SK-N-SH treated with all-trans-retinoic acid at 6 μM for 48 hours (cell line): ENCODE results near the gene TOB1.

Experiments used
- ATAC-seq: fragments of 200-7000 bp; cut with Tn5 transposase; 3 replicates; pipeline ENCODE4 v1.9.1; 2020; ENCODE audit warnings: mild to moderate bottlenecking, moderate library complexity
- ARNTL ChIP-seq: fragments of 450-650 bp; formaldehyde crosslinking; IDR thresholded peaks from 2 replicates; pipeline ENCODE4 v1.5.0; 2020; ENCODE audit warnings: low read depth, mild to moderate bottlenecking, moderate library complexity, borderline replicate concordance
- BACH2 ChIP-seq: fragments of 250-450 bp; sonication (Bioruptor Pico); IDR thresholded peaks from 2 replicates; pipeline ENCODE4 v1.9.0; 2021; ENCODE audit warnings: mild to moderate bottlenecking, borderline replicate concordance
- CREB5 ChIP-seq: fragments of 250-450 bp; sonication (Bioruptor Pico); IDR thresholded peaks from 2 replicates; pipeline ENCODE4 v1.5.1; 2020; ENCODE audit warnings: low read depth, mild to moderate bottlenecking, moderate library complexity
- CSRNP3 ChIP-seq: fragments of 250-450 bp; sonication (Bioruptor Pico); IDR thresholded peaks from 2 replicates; pipeline ENCODE4 v1.5.1; 2021; ENCODE audit warnings: mild to moderate bottlenecking, moderate library complexity
- ESRRG ChIP-seq: fragments of 250-450 bp; sonication (Bioruptor Pico); IDR thresholded peaks from 2 replicates; pipeline ENCODE4 v1.6.1; 2021; ENCODE audit warnings: mild to moderate bottlenecking
- GLIS3 ChIP-seq: fragments of 250-450 bp; sonication (Bioruptor Pico); IDR thresholded peaks from 2 replicates; pipeline ENCODE4 v1.5.0; 2020; ENCODE audit warnings: mild to moderate bottlenecking, moderate library complexity
- ISL1 ChIP-seq: fragments of 250-450 bp; sonication (Bioruptor Pico); IDR thresholded peaks from 2 replicates; pipeline ENCODE4 v2.1.2; 2022; ENCODE audit warnings: mild to moderate bottlenecking, moderate library complexity
- OSR1 ChIP-seq: fragments of 250-450 bp; sonication (Bioruptor Pico); IDR thresholded peaks from 2 replicates; pipeline ENCODE4 v1.8.0; 2022; ENCODE audit warnings: moderate library complexity, mild to moderate bottlenecking, inconsistent platforms
- PATZ1 ChIP-seq: fragments of 250-450 bp; sonication (Bioruptor Pico); IDR thresholded peaks from 2 replicates; pipeline ENCODE4 v1.8.0; 2020; ENCODE audit warnings: mild to moderate bottlenecking, moderate library complexity, borderline replicate concordance
- POU6F1 ChIP-seq: fragments of 250-450 bp; sonication (Bioruptor Pico); IDR thresholded peaks from 2 replicates; pipeline ENCODE4 v1.8.0; 2021; ENCODE audit warnings: low read depth, mild to moderate bottlenecking, moderate library complexity, borderline replicate concordance
- PPARA ChIP-seq: fragments of 250-450 bp; sonication (Bioruptor Pico); IDR thresholded peaks from 2 replicates; pipeline ENCODE4 v1.5.0; 2020; ENCODE audit warnings: mild to moderate bottlenecking, borderline replicate concordance
- RARB ChIP-seq: fragments of 250-450 bp; sonication (Bioruptor Pico); IDR thresholded peaks from 2 replicates; pipeline ENCODE4 v1.8.0; 2021; ENCODE audit warnings: mild to moderate bottlenecking, moderate library complexity
- SNAI2 ChIP-seq: fragments of 250-450 bp; sonication (Bioruptor Pico); IDR thresholded peaks from 2 replicates; pipeline ENCODE4 v1.5.0; 2020; ENCODE audit warnings: mild to moderate bottlenecking, moderate library complexity
- TCF4 ChIP-seq: fragments of 250-450 bp; sonication (Bioruptor Pico); IDR thresholded peaks from 2 replicates; pipeline ENCODE4 v1.8.0; 2021; ENCODE audit warnings: mild to moderate bottlenecking, moderate library complexity, borderline replicate concordance
- TOX ChIP-seq: fragments of 250-450 bp; sonication (Bioruptor Pico); IDR thresholded peaks from 2 replicates; pipeline ENCODE4 v1.8.0; 2021; ENCODE audit warnings: mild to moderate bottlenecking, moderate library complexity, borderline replicate concordance
- TSHZ2 ChIP-seq: fragments of 250-450 bp; sonication (Bioruptor Pico); IDR thresholded peaks from 2 replicates; pipeline ENCODE4 v1.5.0; 2020; ENCODE audit warnings: mild to moderate bottlenecking, moderate library complexity
- ZC3H10 ChIP-seq: fragments of 250-450 bp; sonication (Bioruptor Pico); IDR thresholded peaks from 2 replicates; pipeline ENCODE4 v1.5.1; 2021; ENCODE audit warnings: mild to moderate bottlenecking, moderate library complexity
- ZFP30 ChIP-seq: fragments of 450-650 bp; formaldehyde crosslinking; IDR thresholded peaks from 2 replicates; pipeline ENCODE4 v1.5.0; 2022; ENCODE audit warnings: mild to moderate bottlenecking, moderate library complexity
- ZNF565 ChIP-seq: fragments of 450-650 bp; formaldehyde crosslinking; conservative IDR thresholded peaks from 2 replicates; pipeline ENCODE4 v1.5.0; 2020; ENCODE audit warnings: low read depth, mild to moderate bottlenecking, moderate library complexity
- ZNF70 ChIP-seq: fragments of 450-650 bp; formaldehyde crosslinking; IDR thresholded peaks from 2 replicates; pipeline ENCODE4 v1.5.0; 2020; ENCODE audit warnings: mild to moderate bottlenecking, moderate library complexity
- ZNF8 ChIP-seq: fragments of 450-650 bp; formaldehyde crosslinking; IDR thresholded peaks from 2 replicates; pipeline ENCODE4 v1.5.0; 2020; ENCODE audit warnings: mild to moderate bottlenecking, moderate library complexity

TOB1 gene

GRCh38 chr17:50902372-50903353, 36.5 kb upstream of the TOB1 start:
- no peak for TF ChIP-seq RARB (CRISPR knock-in tag)
- no peak for TF ChIP-seq SNAI2
- TF ChIP-seq ZNF70 (CRISPR knock-in tag), result no peak
- TF ChIP-seq ISL1 (CRISPR knock-in tag), result no peak
- TF ChIP-seq ESRRG, result no peak
- TF ChIP-seq CREB5 (CRISPR knock-in tag), result no peak
- TF ChIP-seq GLIS3 (CRISPR knock-in tag), result no peak
- TF ChIP-seq BACH2, result no peak
- no peak for TF ChIP-seq ZFP30 (CRISPR knock-in tag)
- TF ChIP-seq TCF4 (CRISPR knock-in tag), result no peak
- TF ChIP-seq PPARA (CRISPR knock-in tag), result no peak
- no peak for TF ChIP-seq TSHZ2 (CRISPR knock-in tag)
- no peak for TF ChIP-seq TOX (CRISPR knock-in tag)
- TF ChIP-seq OSR1 (CRISPR knock-in tag), result no peak
- TF ChIP-seq ZC3H10 (CRISPR knock-in tag), result no peak
- no peak for TF ChIP-seq ZNF8
- no peak for TF ChIP-seq ARNTL (CRISPR knock-in tag)
- no peak for TF ChIP-seq ZNF565
- TF ChIP-seq POU6F1 (CRISPR knock-in tag), result no peak
- TF ChIP-seq PATZ1, result no peak
- no peak for ATAC-seq

GRCh38 chr17:50900383-50900892, 34.3 kb upstream of the TOB1 start:
- TF ChIP-seq GLIS3 (CRISPR knock-in tag) (no peak), CSRNP3 (CRISPR knock-in tag) (no peak), TOX (CRISPR knock-in tag) (no peak), BACH2 (no peak), POU6F1 (CRISPR knock-in tag) (no peak)
- TF ChIP-seq, all 23 proteins: peak for 0
- ATAC-seq, result no peak
